Testis (tissue), 3 donors: ENCODE results near the gene CYB5R3. TPM values are rescaled to one million over a fixed set of nuclear protein-coding genes. Genes with fewer than 3 reads are reported as not detected.

Source experiments
- DNase-seq: peaks from one replicate; pipeline ENCODE4 v3.0.0-alpha.2; 2019
- H3K27ac ChIP-seq, 2 donors: fragments of 200-600 bp; sonication (generic); one replicate each; pipeline ENCODE4 v1.5.1; 2019
- H3K27me3 ChIP-seq: fragments of 200-600 bp; sonication (generic); one replicate; pipeline ENCODE4 v1.5.1; 2019
- H3K36me3 ChIP-seq: fragments of 200-600 bp; sonication (generic); one replicate; pipeline ENCODE4 v1.5.1; 2017; ENCODE audit warnings: low read depth; ENCODE audit errors: missing control alignments
- H3K4me1 ChIP-seq: fragments of 200-600 bp; sonication (generic); one replicate; pipeline ENCODE4 v1.5.1; 2019
- H3K4me3 ChIP-seq, 2 donors: fragments of 200-600 bp; sonication (generic); one replicate each; pipeline ENCODE4 v1.5.1; 2017 to 2019
- H3K9me3 ChIP-seq: fragments of 200-600 bp; sonication (generic); one replicate; pipeline ENCODE4 v1.5.1; 2017
- POLR2A ChIP-seq: fragments of 450-650 bp; IDR thresholded peaks from one replicate; pipeline ENCODE4 v1.6.1; 2017; ENCODE audit warnings: antibody characterized with exemption, mild to moderate bottlenecking, moderate library complexity
- WGBS, 2 donors: methylation state at CpG; one replicate each; pipeline ENCODE4 v1.1.5; 2018; 5-methylcytosine and 5-hydroxymethylcytosine counted together
- intact Hi-C: fragments of 100-400 bp; cut with DNase I; formaldehyde crosslinking; loops from one replicate; pipeline ENCODE4 v1.15.1; 2023; ENCODE audit warnings: low total_unique reads
- polyA plus RNA-seq: library from polyadenylated mRNA; stranded (reverse); fragments of 350-450 nt; fragmentation: Illumina TruSeq; extraction: RNeasy Lipid Tissue Mini Kit (QIAGEN cat#74804); gene quantifications from one replicate; pipeline ENCODE4 v1.2.3, GENCODE V29; 2014; ENCODE audit warnings: low read depth, low replicate concordance; ENCODE audit not compliant: insufficient read depth
- total RNA-seq, 2 donors: library from RNA; depleted of rRNA; stranded (reverse); fragments of >200 nt; gene quantifications; one replicate each; pipeline ENCODE4 v1.2.3, GENCODE V29; 2016
- TF ChIP-seq, protein P1 (sequence below), 3 experiments: fragments of 450-650 bp in 2 of 3; fragments of 200-600 bp in 1 of 3; sonication (generic) in 1 of 3; IDR thresholded peaks; one replicate each; pipeline ENCODE4 v1.5.1; 2016 to 2019; ENCODE audit warnings: antibody characterized with exemption in 3 of 3, mild to moderate bottlenecking in 2 of 3, moderate library complexity in 1 of 3

Gene CYB5R3
- total and polyA plus RNA-seq, 3 donors from 2014 or later: 330 to 484 (median 423) TPM

DNA sequence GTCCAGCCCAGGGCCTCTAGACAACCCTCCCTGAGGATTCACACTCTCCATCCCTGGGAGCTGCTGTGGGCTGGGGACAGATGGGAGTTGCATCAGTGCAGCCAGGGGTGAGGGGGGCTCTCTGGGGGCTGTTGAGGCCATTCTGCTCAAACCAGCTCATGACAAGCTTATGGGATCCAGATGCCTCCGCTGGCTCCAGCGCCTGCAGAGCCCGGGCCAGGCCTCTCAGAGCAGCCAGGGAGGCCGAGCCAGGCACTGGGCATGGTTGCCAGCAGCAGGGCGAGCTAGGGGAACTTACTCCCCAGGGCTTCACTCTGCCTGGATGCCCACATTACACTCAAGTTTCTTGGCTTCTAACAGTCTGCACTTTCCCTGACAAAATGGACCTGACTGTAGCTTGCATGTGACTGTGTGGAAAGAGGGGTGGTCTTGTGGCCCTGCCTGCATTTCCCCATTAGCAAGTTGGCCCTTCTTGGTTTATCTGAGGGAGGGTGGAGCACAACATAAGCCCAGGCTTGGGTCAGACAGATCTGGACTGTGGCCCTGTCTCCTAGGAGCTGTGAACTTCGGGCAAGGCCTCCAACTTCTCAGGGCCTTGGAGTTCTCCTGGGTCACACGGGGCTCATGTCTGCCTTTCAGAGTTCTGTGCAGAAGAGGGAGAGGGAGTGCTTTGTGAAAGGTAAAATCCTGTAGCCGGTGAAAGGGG is 34.5 kb upstream of the CYB5R3 start:
- Histone ChIP-seq H3K27ac (peak overlapping the region in 1 of 2 donors; percentile 56), H3K9me3 (no peaks in the 10 kb centered on the region), H3K4me1 (peaks cover 53% of the 10 kb centered on the region), H3K27me3 (no peaks in the 10 kb centered on the region), H3K4me3 (no peak overlapping the region), H3K36me3 (no peaks in the 10 kb centered on the region)
- TF ChIP-seq, protein P1, sequence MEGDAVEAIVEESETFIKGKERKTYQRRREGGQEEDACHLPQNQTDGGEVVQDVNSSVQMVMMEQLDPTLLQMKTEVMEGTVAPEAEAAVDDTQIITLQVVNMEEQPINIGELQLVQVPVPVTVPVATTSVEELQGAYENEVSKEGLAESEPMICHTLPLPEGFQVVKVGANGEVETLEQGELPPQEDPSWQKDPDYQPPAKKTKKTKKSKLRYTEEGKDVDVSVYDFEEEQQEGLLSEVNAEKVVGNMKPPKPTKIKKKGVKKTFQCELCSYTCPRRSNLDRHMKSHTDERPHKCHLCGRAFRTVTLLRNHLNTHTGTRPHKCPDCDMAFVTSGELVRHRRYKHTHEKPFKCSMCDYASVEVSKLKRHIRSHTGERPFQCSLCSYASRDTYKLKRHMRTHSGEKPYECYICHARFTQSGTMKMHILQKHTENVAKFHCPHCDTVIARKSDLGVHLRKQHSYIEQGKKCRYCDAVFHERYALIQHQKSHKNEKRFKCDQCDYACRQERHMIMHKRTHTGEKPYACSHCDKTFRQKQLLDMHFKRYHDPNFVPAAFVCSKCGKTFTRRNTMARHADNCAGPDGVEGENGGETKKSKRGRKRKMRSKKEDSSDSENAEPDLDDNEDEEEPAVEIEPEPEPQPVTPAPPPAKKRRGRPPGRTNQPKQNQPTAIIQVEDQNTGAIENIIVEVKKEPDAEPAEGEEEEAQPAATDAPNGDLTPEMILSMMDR (IDR thresholded peaks at IDR 0.05): no peak
- DNase-seq: no peak
- intact Hi-C loops: no loop called here
- 59 to 61% methylated on average over 3 to 8 of the region's 8 CpGs for WGBS, 2 donors

DNA sequence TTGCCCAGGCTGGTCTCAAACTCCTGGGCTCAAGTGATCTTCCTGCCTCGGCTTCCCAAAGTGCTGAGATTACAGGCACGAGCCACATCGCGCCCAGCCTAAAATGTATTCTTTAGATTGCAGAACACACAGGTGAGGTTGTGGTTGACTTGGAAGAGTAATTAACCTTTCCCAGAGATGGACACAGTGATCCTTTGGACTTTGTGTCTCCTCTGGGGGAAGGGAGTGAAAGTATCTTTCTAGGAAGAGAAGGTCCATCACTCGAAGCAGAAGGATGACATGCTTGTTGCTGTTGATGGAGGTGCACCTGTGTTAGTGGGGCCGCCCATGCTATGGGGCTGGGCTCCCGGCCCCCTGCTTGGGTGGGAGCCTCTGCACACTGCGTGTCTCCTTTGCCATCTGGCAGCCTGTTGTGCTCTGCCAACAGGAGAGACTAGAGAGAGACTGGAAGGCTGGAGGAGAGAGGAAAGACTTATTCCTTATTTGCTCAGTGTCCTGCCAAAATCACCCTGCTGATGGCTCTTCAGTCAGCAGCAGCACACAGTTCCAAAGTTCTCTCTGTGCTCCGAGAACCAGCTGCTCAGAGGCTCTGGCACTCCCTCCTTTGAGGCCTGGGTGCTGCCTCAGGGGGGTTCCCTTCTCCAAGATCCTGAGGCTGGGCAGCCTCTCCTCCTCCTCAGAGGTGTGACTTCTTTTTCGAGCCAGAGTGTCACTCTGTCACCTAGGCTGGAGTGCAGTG is 33.1 kb upstream of the CYB5R3 start:
- no peak overlapping the region for H3K4me3 ChIP-seq
- H3K36me3 ChIP-seq: no peaks in the 10 kb centered on the region
- H3K27ac ChIP-seq: no peak overlapping the region
- no peaks in the 10 kb centered on the region for H3K27me3 ChIP-seq
- TF ChIP-seq POLR2A: no peak
- TF ChIP-seq, protein P1 (IDR thresholded peaks at IDR 0.05): no peak
- no peak for DNase-seq
- no peaks in the 10 kb centered on the region for H3K9me3 ChIP-seq
- 64 to 72% methylated on average over 10 of the region's 10 CpGs for WGBS, 2 donors
- H3K4me1 ChIP-seq: peaks cover 44% of the 10 kb centered on the region
- intact Hi-C loops: no loop called here

DNA sequence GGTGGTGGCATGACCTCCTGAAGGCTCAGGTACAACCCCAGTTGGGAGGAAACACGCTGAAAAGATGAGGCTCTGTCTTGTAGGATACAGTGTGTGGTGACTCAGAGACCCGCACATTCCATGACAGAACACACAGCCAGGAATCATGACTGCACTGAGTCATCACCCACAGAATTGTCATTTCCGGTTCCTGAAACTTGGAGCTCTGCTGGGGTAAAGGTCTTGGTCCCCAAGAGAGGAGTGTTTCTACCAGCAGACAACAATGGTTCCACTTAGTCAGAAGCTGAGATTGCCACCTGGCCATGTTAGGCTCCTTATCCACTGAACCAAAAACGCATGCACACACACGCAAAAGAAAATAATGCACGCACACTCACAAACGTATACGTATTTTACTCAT is 31.5 kb upstream of the CYB5R3 start:
- no peak for TF ChIP-seq POLR2A
- TF ChIP-seq, protein P1 (IDR thresholded peaks at IDR 0.05): no peak
- Histone ChIP-seq H3K4me3 (no peak overlapping the region), H3K9me3 (no peaks in the 10 kb centered on the region), H3K36me3 (no peaks in the 10 kb centered on the region), H3K27ac (no peak overlapping the region), H3K27me3 (no peaks in the 10 kb centered on the region), H3K4me1 (peaks cover 41% of the 10 kb centered on the region)
- intact Hi-C loops: no loop called here
- 84 to 91% methylated on average over 7 to 8 of the region's 8 CpGs for WGBS, 2 donors
- no peak for DNase-seq

GRCh38 chr22:42679691-42680090 is 30.5 kb upstream of the CYB5R3 start:
- H3K27ac ChIP-seq: no peak overlapping the region
- peaks cover 40% of the 10 kb centered on the region for H3K4me1 ChIP-seq
- H3K4me3 ChIP-seq: no peak overlapping the region
- no peak for DNase-seq
- no peaks in the 10 kb centered on the region for H3K27me3 ChIP-seq
- TF ChIP-seq POLR2A: no peak
- TF ChIP-seq, protein P1 (IDR thresholded peaks at IDR 0.05): no peak
- WGBS, 2 donors: 93 to 96% methylated on average over 4 of the region's 4 CpGs
- intact Hi-C loops: no loop called here
- H3K9me3 ChIP-seq: no peaks in the 10 kb centered on the region
- no peaks in the 10 kb centered on the region for H3K36me3 ChIP-seq
